Measurements from ENCODE around the gene EIF3L. TPM values are rescaled to one million over a fixed set of nuclear protein-coding genes. Genes with fewer than 3 reads are reported as not detected.
A peak's percentile ranks its signal among the peaks of the same experiment; 100 is the strongest.

EIF3L gene
- total RNA-seq, 2 experiments from 2014 or later: 656 to 664 TPM

DNA sequence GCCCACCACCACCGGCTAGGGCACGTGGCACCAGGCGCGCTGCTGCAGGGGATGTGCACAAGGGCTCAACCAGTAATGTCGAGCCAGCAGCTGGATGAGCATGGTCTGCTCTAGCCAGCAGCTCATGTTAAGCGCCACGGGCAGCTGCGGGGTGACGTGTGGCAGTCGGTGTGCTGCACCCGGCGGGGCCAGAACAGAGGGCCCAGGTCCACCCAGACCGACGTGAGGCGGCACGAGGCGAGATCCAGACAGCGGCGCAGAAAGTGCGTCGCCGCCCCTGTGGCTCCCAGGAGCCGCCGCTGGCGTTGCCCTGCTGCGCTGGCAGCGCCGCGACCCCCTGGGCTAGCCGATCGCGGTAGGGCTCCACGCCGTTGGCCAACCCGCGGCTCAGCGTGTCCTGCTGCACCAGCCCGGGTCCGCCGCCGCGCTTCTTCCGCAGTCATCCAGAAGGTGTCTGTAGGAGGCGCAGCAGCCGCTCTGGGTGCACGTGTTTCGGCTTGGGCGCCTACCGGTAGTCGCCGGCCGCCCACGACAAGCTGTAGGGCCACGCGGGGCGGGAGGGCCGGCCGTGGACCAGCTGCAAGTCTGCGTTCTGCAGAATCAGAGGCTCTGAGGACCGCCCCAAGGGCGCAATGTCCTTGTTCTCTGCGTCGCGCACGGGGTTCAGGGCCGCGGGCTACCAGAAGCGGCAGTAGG, 30.7 kb upstream of the EIF3L start:
- CTCF ChIA-PET: interaction anchor here (0.7 to 8.4 kb wide), 20 partner anchors 10 to 257 kb away, joined by 3 to 124 read pairs (median 10); partner anchors contain the start of genes ANKRD54, C22orf23, GCAT and MICALL1
- Mint-ChIP-seq H3K36me3 (no peaks in the 10 kb centered on the region), H3K27me3 (peaks cover 13% of the 10 kb centered on the region), H3K4me1 (ENCODE audit: low read depth) (peaks cover 11% of the 10 kb centered on the region), H3K27ac (no peak overlapping the region), H3K4me3 (no peak overlapping the region), H3K9me3 (no peaks in the 10 kb centered on the region)
- intact Hi-C loops (cut with micrococcal nuclease): loop anchor here (2.0 kb wide), 1 partner anchor 14 kb away; a partner anchor contains a TSS
- POLR2A ChIA-PET: interaction anchor here (0.8 to 1.6 kb wide), 5 partner anchors 10 to 135 kb away, joined by 3 to 6 read pairs (median 5); partner anchors contain the start of genes ANKRD54, C22orf23, GCAT and POLR2F
- peak; percentile 81 for DNase-seq

DNA sequence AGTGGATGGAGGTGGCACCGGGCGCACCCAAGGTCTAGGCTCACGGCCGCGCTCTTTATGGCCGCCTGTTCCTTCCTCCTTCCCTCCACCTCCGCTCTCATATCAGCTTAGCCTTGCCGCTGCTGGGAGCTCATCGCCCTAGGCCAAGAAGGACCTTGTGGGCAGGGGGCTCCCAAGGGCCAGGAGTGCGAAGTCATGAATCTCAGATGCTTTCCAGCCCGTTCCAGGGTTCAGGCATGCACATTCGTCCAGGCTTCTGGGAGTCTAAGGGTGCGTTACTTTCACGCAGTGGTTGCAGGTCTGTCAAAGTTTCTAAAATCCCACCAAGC, 30.1 kb upstream of the EIF3L start:
- Mint-ChIP-seq H3K4me3 (no peak overlapping the region), H3K4me1 (ENCODE audit: low read depth) (peaks cover 11% of the 10 kb centered on the region), H3K9me3 (no peaks in the 10 kb centered on the region), H3K36me3 (no peaks in the 10 kb centered on the region), H3K27ac (no peak overlapping the region), H3K27me3 (peaks cover 14% of the 10 kb centered on the region)
- ChIA-PET CTCF (interaction anchor here (1.1 to 8.4 kb wide), 13 partner anchors 9 to 148 kb away, joined by 3 to 124 read pairs (median 16); partner anchors contain the start of genes ANKRD54, C22orf23, GCAT and MICALL1), POLR2A (interaction anchor here (1.0 to 1.6 kb wide), 2 partner anchors 10 to 25 kb away, joined by 3 to 6 read pairs; partner anchors contain the start of gene ANKRD54)
- intact Hi-C loops (cut with micrococcal nuclease): loop anchor here (2.0 kb wide), 1 partner anchor 14 kb away; a partner anchor contains a TSS
- DNase-seq: no peak

DNA sequence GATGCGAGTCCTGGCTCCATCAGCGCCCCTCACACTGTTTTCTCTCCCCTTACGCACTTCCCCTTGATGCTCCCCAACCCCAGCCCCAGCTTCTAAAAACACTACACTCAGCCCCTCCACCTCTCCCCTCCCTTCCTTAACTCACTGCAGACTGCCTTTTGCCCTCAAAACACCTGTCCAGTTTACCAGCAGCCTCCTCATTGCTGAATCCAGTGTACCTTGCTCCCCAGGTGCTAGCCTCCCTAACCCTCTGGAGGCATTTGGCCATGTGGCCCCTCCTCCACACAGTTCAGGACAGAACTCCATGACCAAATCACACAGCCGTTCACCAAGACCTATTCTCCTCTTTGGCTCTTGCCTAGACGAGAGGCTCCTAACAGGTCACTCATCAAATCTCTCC, 28.9 kb upstream of the EIF3L start:
- ChIA-PET POLR2A (no interaction called here), CTCF (interaction anchor here (4.6 to 8.4 kb wide), 3 partner anchors 14 to 111 kb away, joined by 21 to 124 read pairs (median 58); no protein-coding TSS in a partner anchor)
- intact Hi-C loops (cut with micrococcal nuclease): no loop called here
- Mint-ChIP-seq H3K4me3 (no peak overlapping the region), H3K4me1 (ENCODE audit: low read depth) (peaks cover 14% of the 10 kb centered on the region), H3K27ac (no peak overlapping the region), H3K36me3 (no peaks in the 10 kb centered on the region), H3K9me3 (no peaks in the 10 kb centered on the region), H3K27me3 (peaks cover 18% of the 10 kb centered on the region)
- DNase-seq: no peak

DNA sequence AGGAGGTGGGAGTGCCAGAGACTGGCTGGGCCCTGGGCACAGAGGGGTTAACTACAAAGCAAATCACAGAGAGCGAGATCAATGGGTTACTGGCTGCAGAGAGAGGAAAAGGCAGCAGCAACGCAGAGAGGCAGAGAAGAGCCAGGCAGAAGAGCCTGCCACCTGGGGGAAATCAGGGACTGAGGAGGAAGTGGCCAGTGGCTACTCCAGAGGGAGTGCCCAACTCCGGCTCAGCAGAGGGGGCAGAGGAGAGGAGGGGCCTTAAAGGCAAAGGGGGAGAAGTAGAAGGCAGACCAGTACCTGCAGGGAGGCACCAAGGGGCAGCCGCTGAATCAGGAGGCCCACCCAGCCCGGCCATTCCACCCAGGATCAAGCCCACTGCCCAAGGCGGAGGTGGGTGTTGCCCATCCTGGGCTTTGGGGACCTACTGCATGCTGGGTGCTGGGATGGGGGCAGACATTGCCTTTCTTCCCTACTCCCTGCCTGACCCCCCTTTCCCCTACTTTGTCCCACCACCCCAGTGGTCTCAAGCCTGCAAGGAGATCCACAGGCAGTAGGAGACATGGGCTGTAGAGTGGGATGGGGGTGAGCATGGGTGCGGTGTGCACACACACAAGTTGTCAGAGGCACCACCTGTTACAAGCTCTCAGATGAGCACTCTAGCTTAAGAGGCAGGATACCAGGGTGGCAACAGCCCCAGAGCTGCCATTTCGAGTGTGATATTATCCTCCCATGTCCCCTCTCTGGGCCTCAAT, 27.0 kb upstream of the EIF3L start:
- Mint-ChIP-seq H3K4me3 (no peak overlapping the region), H3K36me3 (no peaks in the 10 kb centered on the region), H3K9me3 (no peaks in the 10 kb centered on the region), H3K27me3 (peaks cover 20% of the 10 kb centered on the region), H3K4me1 (ENCODE audit: low read depth) (peaks cover 16% of the 10 kb centered on the region), H3K27ac (no peak overlapping the region)
- POLR2A ChIA-PET: no interaction called here
- intact Hi-C loops (cut with micrococcal nuclease): no loop called here
- DNase-seq: no peak
- CTCF ChIA-PET: no interaction called here

DNA sequence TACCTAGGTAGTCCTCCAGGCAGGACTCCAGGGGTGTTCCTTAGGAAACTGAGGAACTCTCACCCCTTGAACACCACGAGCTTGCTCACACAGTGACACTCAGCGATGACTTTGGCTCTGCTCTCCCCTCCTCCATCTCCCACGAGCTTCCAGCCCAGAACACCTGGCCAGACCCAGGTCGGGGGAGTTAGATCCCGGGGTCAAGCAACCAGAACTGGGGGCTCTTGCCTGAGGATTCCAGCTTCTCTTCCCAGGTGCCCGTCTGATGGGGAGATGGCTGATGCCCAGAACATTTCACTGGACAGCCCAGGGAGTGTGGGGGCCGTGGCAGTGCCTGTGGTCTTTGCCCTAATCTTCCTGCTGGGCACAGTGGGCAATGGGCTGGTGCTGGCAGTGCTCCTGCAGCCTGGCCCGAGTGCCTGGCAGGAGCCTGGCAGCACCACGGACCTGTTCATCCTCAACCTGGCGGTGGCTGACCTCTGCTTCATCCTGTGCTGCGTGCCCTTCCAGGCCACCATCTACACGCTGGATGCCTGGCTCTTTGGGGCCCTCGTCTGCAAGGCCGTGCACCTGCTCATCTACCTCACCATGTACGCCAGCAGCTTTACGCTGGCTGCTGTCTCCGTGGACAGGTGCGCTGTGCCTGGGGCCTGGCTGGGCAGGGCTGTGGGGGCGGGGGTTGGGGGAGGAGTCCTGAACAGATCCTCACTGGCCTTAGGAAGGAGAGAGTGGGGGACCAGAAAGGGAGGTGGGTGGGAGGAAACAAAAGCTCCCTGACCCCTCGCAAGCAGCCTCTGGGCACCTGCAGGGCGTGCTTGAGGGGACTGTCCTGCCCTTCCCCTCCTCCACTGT, 25.9 kb upstream of the EIF3L start, which contains the start of gene GALR3:
TSS of gene GALR3 (plus strand) at position 249 of the 852 bp plus-strand sequence. CDS start at position 274, 25 bp downstream.
- DNase-seq: no peak
- H3K36me3 Mint-ChIP-seq: no peaks in the 10 kb centered on the region
- peaks cover 11% of the 10 kb centered on the region for H3K4me1 Mint-ChIP-seq (ENCODE audit: low read depth)
- no peak within 1 kb of the TSS for H3K27ac Mint-ChIP-seq
- CTCF ChIA-PET: interaction anchor here (0.7 to 2.4 kb wide), 3 partner anchors 7 to 40 kb away, joined by 3 to 9 read pairs (median 8); no protein-coding TSS in a partner anchor
- H3K9me3 Mint-ChIP-seq: no peaks in the 10 kb centered on the region
- intact Hi-C loops (cut with micrococcal nuclease): no loop called here
- H3K27me3 Mint-ChIP-seq: peaks cover 20% of the 10 kb centered on the region
- POLR2A ChIA-PET: interaction anchor here (0.6 kb wide), 1 partner anchor 39 kb away, joined by 5 read pairs; no protein-coding TSS in a partner anchor
- H3K4me3 Mint-ChIP-seq: peak within 1 kb of the TSS; percentile 26

DNA sequence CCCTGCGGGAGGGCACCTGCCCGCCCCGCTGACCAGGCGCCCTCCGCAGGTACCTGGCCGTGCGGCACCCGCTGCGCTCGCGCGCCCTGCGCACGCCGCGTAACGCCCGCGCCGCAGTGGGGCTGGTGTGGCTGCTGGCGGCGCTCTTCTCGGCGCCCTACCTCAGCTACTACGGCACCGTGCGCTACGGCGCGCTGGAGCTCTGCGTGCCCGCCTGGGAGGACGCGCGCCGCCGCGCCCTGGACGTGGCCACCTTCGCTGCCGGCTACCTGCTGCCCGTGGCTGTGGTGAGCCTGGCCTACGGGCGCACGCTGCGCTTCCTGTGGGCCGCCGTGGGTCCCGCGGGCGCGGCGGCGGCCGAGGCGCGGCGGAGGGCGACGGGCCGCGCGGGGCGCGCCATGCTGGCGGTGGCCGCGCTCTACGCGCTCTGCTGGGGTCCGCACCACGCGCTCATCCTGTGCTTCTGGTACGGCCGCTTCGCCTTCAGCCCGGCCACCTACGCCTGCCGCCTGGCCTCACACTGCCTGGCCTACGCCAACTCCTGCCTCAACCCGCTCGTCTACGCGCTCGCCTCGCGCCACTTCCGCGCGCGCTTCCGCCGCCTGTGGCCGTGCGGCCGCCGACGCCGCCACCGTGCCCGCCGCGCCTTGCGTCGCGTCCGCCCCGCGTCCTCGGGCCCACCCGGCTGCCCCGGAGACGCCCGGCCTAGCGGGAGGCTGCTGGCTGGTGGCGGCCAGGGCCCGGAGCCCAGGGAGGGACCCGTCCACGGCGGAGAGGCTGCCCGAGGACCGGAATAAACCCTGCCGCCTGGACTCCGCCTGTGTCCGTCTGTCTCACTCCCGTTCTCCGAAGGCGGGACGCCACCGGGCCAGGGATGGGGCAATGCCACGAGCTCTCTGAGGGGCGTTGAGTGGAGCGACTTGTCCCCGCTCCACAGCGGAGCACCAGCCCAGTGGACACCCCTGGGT, 24.3 kb upstream of the EIF3L start:
- peaks cover 5% of the 10 kb centered on the region for H3K4me1 Mint-ChIP-seq (ENCODE audit: low read depth)
- ChIA-PET POLR2A (no interaction called here), CTCF (interaction anchor here (1.0 to 2.4 kb wide), 4 partner anchors 8 to 81 kb away, joined by 3 to 9 read pairs (median 6); partner anchors contain the start of genes GCAT and MICALL1)
- DNase-seq: peak; percentile 35
- H3K36me3 Mint-ChIP-seq: peaks cover 4% of the 10 kb centered on the region
- intact Hi-C loops (cut with micrococcal nuclease): no loop called here
- H3K27me3 Mint-ChIP-seq: peaks cover 20% of the 10 kb centered on the region
- no peak overlapping the region for H3K27ac Mint-ChIP-seq
- peak overlapping the region; percentile 66 for H3K4me3 Mint-ChIP-seq
- no peaks in the 10 kb centered on the region for H3K9me3 Mint-ChIP-seq

DNA sequence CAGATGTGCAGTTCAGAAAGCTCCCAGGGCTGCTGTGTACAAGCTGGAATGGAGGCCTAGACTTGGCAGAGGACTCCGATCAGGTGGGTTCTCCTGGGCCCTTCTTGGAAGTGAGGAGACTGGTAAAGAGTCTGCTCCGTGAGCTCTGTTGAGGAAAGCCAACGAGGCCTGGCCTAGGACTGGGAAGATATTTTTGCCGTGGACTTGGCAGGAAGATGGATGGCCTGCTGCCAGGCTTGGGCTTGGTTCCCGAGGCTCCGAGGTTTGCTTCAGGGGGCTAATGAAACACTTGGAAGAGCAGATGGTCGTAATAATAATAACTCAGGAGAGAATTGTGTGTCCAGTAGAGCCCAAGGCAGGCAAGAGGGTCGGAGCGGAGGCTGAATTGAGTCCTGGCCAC, 22.2 kb upstream of the EIF3L start:
- ChIA-PET POLR2A (no interaction called here), CTCF (interaction anchor here (1.4 kb wide), 1 partner anchor 36 kb away, joined by 8 read pairs; no protein-coding TSS in a partner anchor)
- Mint-ChIP-seq H3K36me3 (peaks cover 7% of the 10 kb centered on the region), H3K4me3 (no peak overlapping the region), H3K27me3 (peaks cover 15% of the 10 kb centered on the region), H3K9me3 (no peaks in the 10 kb centered on the region), H3K27ac (no peak overlapping the region), H3K4me1 (ENCODE audit: low read depth) (peaks cover 5% of the 10 kb centered on the region)
- intact Hi-C loops (cut with micrococcal nuclease): no loop called here
- no peak for DNase-seq

DNA sequence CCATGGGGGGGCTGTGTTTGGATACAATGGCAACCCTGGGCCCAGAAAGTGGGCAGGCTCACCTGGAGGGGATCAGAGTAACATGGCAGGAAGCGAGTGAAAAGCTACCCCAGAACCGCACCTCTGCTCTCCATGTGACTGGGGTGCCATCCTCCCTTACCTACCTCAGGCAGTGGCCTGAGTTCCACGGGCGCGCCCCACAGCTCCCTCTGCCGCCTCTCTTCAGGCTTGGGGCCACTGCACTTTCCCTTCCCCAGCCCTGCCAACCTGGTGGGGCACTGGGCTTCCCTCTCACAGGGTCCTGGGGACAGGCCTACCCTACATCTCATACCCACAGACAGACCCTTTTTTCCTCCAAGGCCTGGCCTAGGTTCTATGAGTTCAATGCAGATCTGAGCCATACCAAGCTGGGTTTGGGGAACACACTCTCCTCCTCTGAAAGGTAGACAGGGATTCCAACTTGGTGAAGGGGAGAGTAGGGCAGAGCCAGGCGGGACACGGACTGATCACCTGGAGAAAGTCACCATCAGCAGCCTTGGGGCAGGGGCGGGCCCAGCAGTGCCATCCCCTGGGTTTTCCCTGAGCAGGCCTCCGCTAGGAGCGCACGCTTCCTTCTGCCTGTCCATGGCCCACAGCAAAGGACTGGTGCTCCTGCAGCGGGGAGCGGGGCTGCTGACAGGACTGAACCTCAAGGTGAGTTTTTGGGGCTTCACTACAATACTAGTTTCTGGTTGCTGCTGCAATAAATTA, 19.0 kb upstream of the EIF3L start:
- no peak overlapping the region for H3K27ac Mint-ChIP-seq

DNA sequence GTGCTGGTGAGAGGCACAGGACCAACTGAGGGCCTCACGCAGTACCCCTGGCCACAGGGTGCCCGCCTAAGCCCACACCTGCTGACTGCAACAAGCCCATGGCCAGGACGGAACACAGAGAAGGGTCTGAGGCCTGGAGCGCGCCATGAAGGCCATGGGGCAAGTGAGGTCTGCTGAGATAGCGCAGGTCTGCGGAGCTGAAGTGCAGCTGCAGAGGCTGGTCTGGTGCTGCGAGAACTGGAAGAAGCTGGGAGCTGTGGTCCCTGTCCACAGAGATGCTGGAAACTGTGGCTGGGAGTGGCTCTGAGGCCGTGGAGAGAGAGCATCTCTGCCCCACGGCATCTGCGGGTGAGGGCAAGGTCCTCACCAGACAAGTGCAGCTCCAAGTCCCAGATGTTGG, 17.7 kb upstream of the EIF3L start:
- Mint-ChIP-seq H3K27ac (no peak overlapping the region), H3K36me3 (peaks cover 17% of the 10 kb centered on the region), H3K4me3 (no peak overlapping the region), H3K27me3 (no peaks in the 10 kb centered on the region), H3K9me3 (no peaks in the 10 kb centered on the region), H3K4me1 (ENCODE audit: low read depth) (no peaks in the 10 kb centered on the region)
- intact Hi-C loops (cut with micrococcal nuclease): no loop called here
- ChIA-PET CTCF (no interaction called here), POLR2A (no interaction called here)
- DNase-seq: no peak

More for the DNA sequence above, 19.0 kb upstream of the EIF3L start:
- Mint-ChIP-seq H3K36me3 (peaks cover 17% of the 10 kb centered on the region), H3K4me3 (no peak overlapping the region), H3K27me3 (peaks cover 3% of the 10 kb centered on the region), H3K9me3 (no peaks in the 10 kb centered on the region), H3K4me1 (ENCODE audit: low read depth) (peaks cover 2% of the 10 kb centered on the region)
- ChIA-PET POLR2A (no interaction called here), CTCF (interaction anchor here (1.0 to 1.1 kb wide), 3 partner anchors 12 to 33 kb away, joined by 3 read pairs; no protein-coding TSS in a partner anchor)
- DNase-seq: no peak
- intact Hi-C loops (cut with micrococcal nuclease): no loop called here

DNA sequence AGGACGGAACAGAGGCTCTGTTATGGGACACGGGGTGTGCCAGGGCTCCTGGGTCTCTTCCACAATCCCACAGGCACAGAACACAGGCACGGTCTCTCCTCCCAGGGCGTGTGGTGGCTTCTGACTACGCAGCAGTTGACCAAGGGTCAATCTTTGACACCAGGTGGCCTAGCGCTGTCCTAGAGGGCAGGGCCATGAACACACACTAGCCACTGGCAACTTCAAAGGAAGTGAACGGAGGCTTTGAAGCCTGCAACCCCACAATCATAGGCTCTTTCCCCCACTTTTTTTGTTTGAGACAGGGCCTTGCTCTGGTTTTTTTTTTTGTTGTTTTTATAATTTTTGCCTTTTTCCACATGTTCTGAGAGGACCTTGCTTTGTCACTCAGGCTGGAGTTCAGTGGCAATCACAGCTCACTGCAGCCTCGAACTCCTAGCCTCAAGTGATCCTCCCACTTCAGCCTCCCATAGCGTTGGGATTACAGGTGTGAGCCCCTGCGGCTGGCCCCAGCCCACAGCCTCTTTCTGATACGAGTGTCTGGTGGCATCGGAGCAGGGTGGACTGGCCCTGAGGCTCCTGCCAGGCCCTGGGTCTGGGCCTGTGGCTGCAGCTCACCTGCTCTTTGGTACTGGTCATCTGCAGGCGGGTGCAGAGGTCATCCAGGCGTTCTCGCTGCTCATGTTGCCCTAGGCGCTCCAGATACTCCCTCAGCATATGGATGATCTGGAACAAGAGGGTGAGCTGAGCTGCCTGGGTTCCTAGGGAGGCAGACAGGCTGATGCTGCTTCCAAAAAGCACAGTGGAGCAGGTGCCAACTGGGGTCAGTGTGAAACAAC, 17.0 kb upstream of the EIF3L start:
- Mint-ChIP-seq H3K4me1 (ENCODE audit: low read depth) (no peaks in the 10 kb centered on the region), H3K4me3 (no peak overlapping the region), H3K27ac (no peak overlapping the region), H3K9me3 (no peaks in the 10 kb centered on the region), H3K36me3 (peaks cover 17% of the 10 kb centered on the region), H3K27me3 (no peaks in the 10 kb centered on the region)
- no peak for DNase-seq
- intact Hi-C loops (cut with micrococcal nuclease): no loop called here
- POLR2A ChIA-PET: no interaction called here
- CTCF ChIA-PET: no interaction called here

Data from activated CD4-positive, alpha-beta memory T cell treated with anti-CD3 and anti-CD28 coated beads for 36 hours (primary cell).